ENCODE measurements around the gene YTHDC2.
A peak's percentile ranks its signal among the peaks of the same experiment; 100 is the strongest.
"Not testable (repeated sequence)": the region's sequence is repeated elsewhere in the genome, so short reads cannot be mapped to it uniquely, and the experiment has no call there.

YTHDC2 gene

DNA sequence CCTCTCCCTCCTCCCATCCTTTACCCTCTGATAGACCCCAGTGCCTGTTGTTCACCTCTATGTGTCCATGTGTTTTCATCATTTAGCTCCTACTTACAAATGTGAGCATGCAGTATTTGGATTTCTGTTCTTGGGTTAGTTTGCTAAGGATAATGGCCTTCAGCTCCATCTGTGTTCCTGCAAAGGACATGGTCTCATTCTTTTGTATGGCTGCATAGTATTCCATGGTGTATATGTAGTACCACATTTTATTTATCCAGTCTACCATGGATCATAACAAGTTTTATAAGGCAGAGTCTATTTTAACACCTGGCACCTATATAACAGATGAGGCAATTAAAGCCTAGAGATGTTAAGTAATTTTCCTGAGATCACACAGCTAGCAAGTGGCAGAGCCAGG is 7.4 kb downstream of the YTHDC2 start:
- no peak for DNase-seq

DNA sequence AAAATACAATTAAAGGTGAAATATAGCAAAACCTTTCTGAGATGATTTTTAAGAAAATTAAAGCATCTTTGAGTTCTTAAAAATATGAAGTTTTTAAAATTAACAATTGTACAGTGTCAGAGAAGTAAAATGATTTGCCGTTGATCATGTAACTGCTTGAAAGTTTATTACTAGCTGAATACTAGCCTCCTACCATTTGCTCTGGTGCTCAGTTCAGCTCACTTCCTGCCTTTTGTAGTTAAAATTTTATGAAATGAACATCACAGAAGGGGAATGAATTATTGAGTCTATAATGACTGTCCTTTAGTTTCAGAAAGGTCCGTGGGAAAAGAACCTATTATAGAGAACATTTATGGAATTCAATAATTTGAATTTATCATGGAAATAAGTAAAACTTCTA is 9.7 kb downstream of the YTHDC2 start:
- no peak for DNase-seq

DNA sequence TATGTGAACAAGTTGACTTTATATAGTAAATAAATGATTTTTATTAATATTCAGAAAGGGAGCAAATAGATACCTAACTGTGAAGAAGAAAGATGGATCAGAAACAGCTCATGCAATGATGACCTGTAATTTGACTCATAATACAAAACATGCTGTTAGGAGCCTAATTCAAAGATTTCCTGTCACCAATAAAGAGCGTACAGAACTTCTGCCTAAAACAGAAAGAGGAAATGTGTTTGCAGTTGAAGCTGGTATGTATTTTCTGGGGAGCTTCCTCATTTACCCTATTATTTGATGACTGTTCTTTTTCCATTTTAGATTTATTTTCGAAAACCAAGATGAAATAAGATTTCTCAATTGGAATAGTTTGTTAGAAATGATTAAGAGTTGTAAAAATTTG is 11.4 kb downstream of the YTHDC2 start:
- DNase-seq: no peak

DNA sequence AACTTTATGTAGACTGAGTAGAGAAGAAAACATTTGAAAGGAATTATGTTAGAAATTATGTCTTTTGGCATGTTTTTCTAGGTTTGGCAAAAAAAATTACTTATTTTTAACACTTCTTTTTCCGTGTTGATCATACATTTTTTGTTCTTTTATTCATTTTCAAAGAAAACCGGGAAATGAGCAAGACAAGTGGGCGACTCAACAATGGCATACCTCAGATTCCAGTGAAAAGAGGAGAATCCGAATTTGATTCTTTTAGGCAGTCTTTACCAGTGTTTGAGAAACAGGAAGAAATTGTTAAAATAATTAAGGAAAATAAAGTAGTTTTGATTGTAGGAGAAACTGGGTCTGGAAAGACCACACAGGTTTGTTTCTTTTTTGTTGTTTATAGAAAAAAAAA is 12.9 kb downstream of the YTHDC2 start:
- DNase-seq: no peak

DNA sequence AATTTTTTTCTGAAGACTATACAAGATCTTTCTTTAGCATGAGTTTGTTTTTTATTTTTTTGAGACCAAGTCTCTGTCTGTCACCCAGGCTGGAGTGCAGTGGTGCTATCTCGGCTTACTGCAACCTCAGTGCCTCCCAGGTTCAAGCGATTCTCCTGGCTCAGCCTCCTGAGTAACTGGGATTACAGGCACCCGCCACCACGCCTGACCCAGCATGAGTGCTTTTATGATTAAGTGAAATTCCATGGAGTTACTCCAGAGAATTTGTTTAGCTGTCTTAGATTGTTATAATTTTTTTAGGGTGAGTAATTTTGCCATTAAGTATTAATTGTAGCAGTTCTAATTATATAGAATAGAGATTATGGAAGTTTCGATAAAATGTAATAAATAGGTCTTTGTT is 14.3 kb downstream of the YTHDC2 start:
- no peak for DNase-seq

DNA sequence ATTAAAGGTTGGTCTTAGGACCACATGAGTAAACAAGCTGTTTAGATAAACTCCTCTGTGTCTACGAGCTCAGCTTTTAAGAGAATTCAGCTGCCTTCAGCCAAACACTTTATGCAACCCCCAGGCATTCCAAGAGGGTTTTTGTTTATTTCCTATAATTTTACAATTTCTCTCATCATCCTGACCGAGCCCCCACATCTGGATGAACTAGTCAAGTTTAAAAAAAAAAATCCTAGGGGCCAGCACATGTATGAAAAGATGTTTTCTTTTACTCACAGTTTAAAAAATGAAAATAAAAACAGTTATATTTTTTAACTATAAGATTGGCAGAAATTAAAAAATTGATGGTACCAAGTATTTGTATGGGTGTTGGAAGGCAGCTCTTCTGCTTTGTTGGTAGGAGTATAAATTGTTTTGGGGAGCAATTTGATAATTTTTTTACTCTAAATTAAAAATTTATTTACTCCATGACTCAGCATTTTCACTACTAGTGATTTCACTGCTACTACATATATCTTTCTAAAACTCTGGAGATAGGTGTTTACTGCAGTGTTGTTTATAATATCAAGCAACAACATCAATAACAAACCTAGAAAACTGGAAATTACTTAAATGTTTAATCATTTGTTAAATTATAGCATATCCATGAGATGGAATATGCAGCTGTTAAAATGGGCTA is 18.1 kb downstream of the YTHDC2 start:
- no peak for DNase-seq

DNA sequence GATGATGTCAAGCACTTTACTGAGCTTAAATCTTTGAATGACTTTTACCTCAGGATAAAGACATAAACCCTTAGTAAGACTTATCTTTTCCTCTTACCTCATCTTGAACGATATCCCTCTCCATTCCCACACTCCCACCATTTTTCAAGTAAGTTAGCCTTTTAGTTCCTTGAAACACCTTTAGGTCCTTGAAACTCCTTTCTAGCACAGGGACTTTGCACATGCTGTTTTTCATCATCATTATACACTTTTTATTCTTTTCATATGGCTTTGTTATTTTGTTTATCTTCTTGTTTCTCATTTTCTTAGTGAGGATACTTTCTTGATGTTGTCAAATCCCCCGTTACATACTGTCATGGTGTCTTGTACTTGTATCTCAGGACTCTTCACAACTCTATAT is 24.8 kb downstream of the YTHDC2 start:
- no peak for DNase-seq

DNA sequence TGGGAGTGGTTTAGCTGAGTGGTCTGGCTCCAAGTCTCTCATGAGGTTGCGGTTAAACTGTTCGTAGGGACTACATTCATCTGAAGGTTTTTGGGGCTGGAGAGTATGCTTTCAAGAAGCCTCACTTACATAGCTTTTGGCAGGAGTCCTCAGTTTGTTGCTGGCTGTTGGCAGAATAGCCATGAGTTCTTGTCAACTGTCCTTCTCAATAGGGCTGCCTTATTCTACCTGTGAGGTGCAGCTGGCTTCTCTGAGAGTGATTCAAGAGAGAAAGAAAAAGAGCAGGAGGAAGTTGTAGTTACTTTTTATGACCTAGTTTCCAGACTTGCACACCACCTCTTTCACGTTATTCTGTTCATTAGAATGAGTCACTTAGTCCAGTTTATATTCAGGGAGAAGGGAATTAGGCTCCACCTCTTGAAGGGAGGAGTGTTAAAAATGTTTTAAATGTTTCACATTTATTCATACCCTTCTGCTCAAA is 33.2 kb downstream of the YTHDC2 start:
- DNase-seq: no peak

DNA sequence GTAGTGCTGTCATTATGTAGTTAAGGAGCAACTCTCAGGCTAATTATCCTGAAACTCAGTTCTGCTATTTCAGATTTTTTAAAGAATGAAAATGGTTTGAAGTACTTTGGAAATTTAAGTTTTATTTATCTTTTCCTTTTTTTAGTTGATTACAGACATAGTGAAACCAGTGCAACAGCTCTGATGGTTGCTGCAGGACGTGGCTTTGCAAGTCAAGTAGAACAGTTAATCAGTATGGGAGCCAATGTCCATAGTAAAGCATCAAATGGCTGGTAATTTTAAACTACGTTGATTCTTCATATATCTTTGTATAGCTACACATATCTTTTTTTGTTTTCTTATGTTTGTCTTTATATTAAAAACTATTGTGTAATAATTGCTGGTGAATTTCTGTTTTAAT is 34.9 kb downstream of the YTHDC2 start:
- DNase-seq: no peak

DNA sequence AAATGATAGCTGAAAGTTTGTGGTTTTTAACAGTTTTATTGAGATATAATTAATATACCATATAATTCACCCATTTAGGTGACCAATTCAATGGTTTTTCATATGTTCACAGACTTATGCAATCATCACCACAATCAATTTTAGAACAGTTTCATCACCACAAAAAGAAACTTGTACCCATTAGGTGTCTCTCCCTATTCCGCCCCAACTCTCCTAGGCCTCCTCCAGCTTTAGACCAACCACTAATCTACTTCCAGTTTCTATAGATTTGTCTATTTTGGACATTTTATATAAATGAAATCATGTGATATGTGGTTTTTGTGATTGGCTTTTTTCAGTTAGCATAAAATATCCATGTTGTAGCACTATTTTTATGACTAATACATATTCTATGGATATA is 38.6 kb downstream of the YTHDC2 start:
- no peak for DNase-seq

DNA sequence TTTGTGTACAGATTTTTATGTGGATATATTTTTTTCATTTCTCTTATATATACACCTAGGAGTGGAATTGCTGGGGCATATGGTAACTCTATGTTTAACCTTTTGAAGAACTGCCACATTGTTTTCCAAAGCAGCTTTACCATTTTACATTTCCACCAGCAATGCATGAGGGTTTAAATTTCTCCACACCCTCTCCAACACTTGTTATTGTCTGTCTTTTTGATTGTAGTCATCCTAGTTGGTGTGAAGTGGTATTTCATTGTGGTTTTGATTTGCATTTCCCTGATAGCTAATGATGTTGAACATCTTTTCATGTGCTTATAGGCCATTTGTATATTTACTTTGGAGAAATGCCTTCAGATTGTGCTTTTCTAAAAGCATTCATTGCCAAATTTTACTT is 39.1 kb downstream of the YTHDC2 start:
- no peak for DNase-seq

DNA sequence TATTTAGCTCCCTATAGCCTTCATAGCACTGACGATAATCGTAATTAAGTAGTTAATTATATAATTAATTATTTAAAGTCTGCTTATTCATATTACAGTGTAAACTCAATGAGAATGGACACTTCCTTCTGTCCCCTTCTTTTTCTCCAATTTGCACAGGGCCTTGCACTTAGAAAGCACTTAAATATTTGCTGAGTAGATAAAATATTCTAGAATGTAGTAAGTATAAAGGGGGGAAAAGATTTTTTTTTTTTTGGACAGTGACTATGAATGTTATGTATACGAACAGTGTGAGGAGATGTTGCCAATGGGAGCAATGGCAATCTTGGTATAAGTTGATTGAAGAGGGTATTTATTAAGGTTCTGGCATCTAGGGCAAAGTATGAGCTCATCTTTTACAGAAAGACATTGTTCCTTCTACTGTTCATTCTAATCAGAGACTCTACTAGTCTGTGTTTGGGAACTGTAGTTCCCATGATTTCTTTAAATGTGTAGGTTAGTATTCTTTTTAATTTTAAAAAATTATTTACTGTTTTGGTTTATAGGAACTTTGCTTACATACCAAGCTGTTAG is 49.4 kb downstream of the YTHDC2 start:
- DNase-seq: no peak

DNA sequence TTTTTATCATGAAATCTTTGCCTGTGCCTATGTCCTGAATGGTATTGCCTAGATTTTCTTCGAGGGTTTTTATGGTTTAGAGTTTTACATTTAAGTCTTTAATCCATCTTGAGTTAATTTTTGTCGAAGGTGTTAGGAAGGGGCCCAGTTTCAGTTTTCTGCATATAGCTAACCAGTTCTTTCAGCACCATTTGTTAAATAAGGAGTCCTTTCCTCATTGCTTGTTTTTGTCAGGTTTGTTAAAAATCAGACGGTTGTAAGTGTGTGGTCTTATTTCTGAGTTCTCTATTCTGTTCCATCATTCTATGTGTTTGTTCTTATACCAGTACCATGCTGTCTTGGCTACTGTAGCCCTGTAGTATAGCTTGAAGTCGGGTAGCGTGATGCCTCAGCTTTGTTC is 55.9 kb downstream of the YTHDC2 start:
- DNase-seq: no peak

DNA sequence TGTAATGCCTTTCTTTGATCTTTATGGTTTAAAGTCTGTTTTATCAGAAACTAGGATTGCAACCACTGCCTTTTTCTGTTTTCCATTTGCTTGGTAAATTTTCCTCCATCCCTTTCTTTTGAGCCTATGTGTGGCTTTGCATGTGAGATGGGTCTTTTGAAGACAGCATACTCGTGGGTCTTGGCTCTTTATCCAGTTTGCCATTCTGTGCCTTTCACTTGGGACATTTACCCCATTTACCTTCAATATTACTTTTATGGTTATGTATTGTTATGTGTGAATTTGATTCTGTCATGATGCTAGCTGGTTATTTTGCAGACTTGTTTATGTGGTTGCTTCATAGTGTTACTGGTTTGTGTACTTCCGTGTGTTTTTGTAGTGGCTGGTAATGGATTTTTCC is 59.2 kb downstream of the YTHDC2 start:
- no peak for DNase-seq

DNA sequence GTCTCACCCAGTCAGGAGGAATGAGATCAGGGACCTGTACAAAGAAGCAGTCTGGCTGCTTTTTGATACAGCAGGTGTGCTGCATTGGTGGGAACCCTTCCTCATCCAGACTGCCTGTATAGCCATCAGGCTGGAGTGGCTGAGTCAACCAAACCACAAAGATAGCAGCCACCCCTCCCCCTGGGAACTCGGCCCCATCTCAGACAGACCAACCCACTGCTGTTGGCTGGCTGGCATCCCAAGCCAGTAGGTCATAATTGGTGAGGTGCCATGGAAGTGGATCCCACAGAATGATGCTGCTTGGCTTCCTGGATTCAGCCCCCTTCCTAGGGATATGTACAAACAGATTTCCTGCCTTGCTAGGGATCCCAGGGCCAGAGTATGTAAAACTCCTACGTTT is 60.9 kb downstream of the YTHDC2 start:
- no peak for DNase-seq

DNA sequence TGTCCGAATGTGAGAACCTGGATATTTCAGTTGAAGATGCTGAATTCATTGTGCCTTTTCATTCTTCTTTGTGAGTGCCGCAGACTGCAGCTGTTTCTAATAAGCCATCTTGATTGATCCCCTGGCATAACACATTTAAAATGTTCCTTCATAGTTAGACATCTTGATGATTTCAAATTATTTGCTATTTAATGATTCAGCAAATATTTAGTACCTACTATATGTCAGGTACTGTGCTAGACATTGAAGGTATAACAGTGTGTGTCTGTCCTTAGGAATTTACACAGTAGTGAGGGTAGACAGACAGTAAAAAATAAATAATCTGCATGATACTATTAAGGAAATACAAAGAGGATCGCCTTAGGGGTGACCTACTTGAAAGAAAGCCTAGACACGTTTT is 61.6 kb downstream of the YTHDC2 start:
- no peak for DNase-seq

DNA sequence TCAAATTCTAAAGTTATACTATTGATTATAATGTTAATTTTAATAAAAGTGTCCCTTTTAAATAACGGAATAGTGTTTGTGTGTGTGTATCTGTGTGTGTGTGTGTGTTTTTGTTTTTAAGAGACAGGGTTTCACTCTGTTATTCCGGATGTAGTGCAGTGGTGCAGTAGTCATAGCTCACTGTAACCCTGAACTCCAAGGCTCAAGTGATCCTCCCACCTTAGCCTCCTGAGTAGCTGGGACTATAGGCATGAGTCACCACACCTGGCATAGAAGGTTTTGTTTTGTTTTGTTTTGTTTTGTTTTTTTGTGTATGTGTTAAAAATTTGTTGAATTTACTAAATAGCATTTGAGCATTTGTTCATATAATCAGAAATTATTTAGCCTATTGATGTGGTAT is 64.6 kb downstream of the YTHDC2 start:
- DNase-seq: no peak

DNA sequence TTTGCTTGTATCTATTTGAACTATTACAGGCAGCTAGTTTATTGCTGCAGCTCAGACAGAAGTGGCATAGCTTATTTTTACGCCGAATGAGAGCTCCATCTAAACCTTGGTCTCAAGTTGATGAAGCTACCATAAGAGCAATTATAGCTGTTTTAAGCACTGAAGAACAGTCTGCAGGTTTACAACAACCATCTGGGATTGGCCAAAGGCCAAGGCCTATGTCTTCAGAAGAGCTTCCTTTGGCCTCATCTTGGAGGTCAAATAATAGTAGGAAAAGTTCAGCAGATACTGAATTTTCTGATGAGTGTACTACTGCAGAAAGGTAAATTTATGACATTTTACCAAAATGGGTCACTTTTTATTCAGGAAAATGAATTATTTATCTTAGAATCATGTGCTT is 67.9 kb downstream of the YTHDC2 start:
- no peak for DNase-seq

DNA sequence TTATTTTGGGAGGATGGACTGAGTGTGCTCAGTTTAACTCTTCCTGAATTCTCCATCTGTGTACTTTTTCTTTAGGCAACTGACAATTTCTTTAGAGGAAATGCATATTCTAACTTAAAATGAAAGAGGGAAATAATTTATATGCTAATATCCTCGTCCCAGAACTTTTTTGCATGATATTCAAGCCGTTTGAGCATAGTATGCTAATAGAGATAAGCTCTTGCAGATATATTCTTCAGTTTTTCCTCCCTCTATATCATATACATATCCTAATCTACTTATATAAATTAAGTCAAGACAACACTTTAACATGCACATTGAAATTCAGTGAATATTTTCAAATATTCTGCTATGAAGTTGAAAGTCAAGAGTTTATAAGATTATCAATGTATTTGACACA is 84.7 kb downstream of the YTHDC2 start:
- DNase-seq: no peak

DNA sequence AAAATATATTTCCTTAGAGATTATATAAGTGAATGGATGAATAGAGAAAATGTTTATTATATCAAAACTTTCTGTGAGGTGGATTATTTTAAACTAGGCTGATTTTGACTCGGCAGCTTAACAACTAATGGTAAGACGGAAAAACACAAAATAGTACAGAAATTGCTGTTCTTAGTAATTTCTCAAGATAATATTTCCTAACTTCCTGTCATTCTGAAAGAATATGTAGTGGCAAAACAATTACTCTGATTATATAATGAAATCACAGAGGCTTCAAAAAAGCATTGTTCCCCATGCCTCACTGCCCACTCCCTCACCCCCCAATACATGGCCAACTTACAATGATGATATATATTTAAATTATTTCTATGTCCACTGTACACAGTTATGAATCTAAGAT is 85.4 kb downstream of the YTHDC2 start:
- DNase-seq: no peak

DNA sequence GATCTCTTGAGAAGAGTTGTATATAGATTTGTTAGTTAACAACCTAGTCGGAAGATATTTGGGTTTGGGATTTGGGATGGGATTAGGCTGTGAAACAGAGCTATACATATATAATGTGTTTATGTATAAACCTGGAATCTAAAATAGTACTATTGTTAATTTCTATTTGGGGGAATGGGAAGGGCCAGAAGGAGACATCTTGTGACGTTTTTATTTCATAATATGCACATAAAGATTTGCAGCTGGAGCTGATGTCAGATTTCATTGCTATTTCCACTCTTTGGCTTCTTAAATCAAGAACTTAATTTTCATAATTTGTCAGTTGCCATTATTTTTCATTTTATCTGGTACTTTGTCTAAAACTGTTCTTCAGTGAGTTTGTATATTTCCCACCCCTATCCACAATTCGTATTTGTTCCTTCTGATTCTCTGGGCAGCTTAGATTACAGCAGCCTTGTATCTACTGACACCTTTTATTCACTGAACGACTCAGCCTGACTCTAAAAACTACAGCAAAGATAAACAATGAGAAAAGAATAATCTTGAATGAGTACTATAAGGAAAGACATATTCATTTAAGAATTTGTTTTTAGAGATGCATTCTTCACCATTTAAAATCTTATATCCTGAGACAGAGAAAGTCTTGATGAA is 86.9 kb downstream of the YTHDC2 start:
- no peak for DNase-seq

DNA sequence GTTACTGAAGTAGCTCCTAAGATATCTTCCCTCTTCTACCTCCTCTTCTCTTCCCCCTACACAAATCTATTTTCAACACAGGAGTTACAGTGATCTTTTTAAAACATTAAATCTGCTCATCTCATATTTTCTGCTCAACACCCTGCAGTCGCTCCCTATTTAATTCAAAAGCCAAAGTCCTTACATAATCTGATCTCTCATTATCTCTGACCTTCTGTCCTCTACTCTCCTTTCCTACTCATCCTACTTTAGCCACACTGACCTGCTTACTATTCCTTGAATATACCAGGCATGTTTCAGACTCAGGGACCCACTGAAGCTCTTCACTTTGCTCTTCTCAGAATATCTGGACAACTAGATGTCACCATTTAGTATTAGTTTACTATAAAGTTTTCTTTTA is 87.9 kb downstream of the YTHDC2 start:
- no peak for DNase-seq

DNA sequence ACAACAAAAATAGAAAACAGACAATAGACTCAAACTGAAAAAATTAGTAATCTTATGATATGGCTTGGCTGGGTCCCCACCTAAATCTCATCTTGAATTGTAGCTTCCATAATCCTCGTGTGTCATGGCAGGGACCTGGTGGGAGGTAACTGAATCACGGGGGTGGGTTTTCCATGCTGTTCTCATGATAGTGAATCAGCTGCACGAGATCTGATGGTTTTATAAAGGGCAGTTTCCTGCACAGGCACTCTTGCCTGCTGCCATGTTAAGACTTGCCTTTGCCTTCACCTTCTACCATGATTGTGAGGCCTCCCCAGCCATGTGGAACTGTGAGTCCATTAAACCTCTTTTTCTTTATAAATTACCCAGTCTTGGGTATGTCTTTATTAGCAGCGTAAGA is 89.8 kb downstream of the YTHDC2 start:
- DNase-seq: not testable (repeated sequence)

DNA sequence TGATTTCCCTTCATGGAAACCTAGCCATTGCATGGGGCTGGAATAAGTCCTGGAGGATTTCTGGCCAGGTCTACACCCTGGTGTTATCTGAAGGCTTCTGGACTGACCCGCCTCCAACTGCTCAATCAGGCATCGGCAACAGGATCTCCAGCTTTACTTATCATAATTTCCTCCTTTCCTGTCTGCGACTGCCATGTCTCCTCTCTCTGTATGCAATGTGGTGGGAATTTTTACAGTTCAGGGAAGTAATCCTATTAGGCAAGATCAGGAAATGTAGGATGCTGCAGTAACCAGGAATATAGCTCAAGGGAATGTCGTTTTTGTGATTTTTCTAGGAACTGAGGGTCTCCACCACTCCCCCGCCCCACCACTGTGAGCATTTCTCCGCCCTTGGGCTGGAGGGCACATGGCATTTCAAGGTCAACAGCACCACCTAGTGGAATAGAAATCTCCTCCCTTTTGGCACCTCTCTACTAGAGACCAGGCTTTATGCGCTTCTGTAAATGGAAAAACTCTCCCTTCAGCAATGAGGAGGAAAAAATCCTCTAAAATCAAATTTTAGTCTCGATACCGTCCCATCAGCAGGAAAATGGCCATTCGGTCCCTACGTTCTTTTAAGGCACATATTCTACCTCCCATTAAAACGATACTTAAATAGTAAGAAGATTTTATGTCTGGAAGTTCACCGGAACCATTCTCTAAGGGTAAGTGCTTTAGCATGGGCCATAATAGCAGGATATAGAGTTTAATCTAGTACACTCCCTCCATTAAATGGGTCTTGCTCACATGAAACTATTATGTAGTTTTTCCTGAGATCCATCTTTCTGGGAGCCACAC is 93.0 kb downstream of the YTHDC2 start:
- DNase-seq: peak; percentile 4

Measured in NK-92 treated with Interleukin-12 subunit alpha and Interleukin-12 subunit beta, amount 100 ng/mL, for 24 hours (cell line).